Endodermal cell (in vitro differentiated cells): ENCODE data around the gene XIRP2. TPM values are rescaled to one million over a fixed set of nuclear protein-coding genes. Genes with fewer than 3 reads are reported as not detected.

Experiments
- DNase-seq: peaks from one replicate; pipeline ENCODE4 v3.0.0-alpha.2; 2017
- H3K27ac ChIP-seq: 2 replicates; pipeline ENCODE4 v1.5.1; 2013; ENCODE audit warnings: mild to moderate bottlenecking, low read depth, low read length, moderate library complexity
- H3K27me3 ChIP-seq: 2 replicates; pipeline ENCODE4 v1.6.1; 2013; ENCODE audit warnings: mild to moderate bottlenecking, low read length, moderate library complexity; ENCODE audit not compliant: insufficient read depth, control insufficient read depth, poor library complexity, severe bottlenecking
- H3K36me3 ChIP-seq: 2 replicates; pipeline ENCODE4 v1.7.0; 2013; ENCODE audit warnings: mild to moderate bottlenecking, low read length, moderate library complexity; ENCODE audit not compliant: control insufficient read depth, insufficient read depth
- H3K4me1 ChIP-seq: one replicate; pipeline ENCODE4 v1.7.0; 2013; ENCODE audit warnings: low read length; ENCODE audit not compliant: control insufficient read depth, insufficient read depth
- H3K4me3 ChIP-seq: 2 replicates; pipeline ENCODE4 v1.5.1; 2013; ENCODE audit warnings: mild to moderate bottlenecking, low read length, moderate library complexity
- H3K9ac ChIP-seq: 2 replicates; pipeline ENCODE4 v1.6.1; 2013; ENCODE audit warnings: mild to moderate bottlenecking, low read length, moderate library complexity; ENCODE audit not compliant: poor library complexity, severe bottlenecking; ENCODE audit errors: extremely low read depth
- H3K9me3 ChIP-seq: 2 replicates; pipeline ENCODE4 v1.6.1; 2013; ENCODE audit warnings: mild to moderate bottlenecking, low read length, moderate library complexity; ENCODE audit not compliant: control insufficient read depth
- H3K27ac Mint-ChIP-seq: 2 replicates; pipeline ENCODE4 v1.8.0; 2020; ENCODE audit warnings: mixed read lengths
- H3K27me3 Mint-ChIP-seq: 2 replicates; pipeline ENCODE4 v1.8.0; 2021; ENCODE audit warnings: mild to moderate bottlenecking, mixed read lengths; ENCODE audit not compliant: insufficient read depth
- H3K36me3 Mint-ChIP-seq: 2 replicates; pipeline ENCODE4 v1.8.0; 2020; ENCODE audit warnings: low read depth, mixed read lengths
- H3K4me1 Mint-ChIP-seq: 2 replicates; pipeline ENCODE4 v1.8.0; 2020; ENCODE audit warnings: mixed read lengths
- H3K4me3 Mint-ChIP-seq: 2 replicates; pipeline ENCODE4 v1.8.0; 2020; ENCODE audit warnings: mild to moderate bottlenecking, moderate library complexity, mixed read lengths
- H3K9me3 Mint-ChIP-seq: 2 replicates; pipeline ENCODE4 v1.8.0; 2020; ENCODE audit warnings: mild to moderate bottlenecking, mixed read lengths
- WGBS, 2 experiments: methylation state at CpG; one replicate each; pipeline versions ENCODE4 v1.1.5 to v1.1.7; 2013; ENCODE audit warnings: missing lambda C conversion rate in 2 of 2, mixed read lengths in 1 of 2; ENCODE audit not compliant: insufficient coverage in 1 of 2, insufficient read length in 1 of 2; 5-methylcytosine and 5-hydroxymethylcytosine counted together
- total RNA-seq, 2 donors: library from RNA; stranded (reverse); fragmentation: NEBNext Ultra II Directional in 1 of 2; extraction: Animal tissue kit (Norgen Biotek cat#: 25700) in 1 of 2; gene quantifications; 2 replicates in 1 of 2; 3 replicates in 1 of 2; pipeline ENCODE4 v1.2.1, GENCODE V29; 2021
- TF ChIP-seq, protein P1 (sequence below): fragments of 200-600 bp; sonication (generic); conservative IDR thresholded peaks from 2 replicates; pipeline ENCODE4 v1.5.0; 2021; ENCODE audit warnings: antibody characterized with exemption, mild to moderate bottlenecking

The XIRP2 gene
- total RNA-seq, 2 donors from 2014 or later = not detected

DNA sequence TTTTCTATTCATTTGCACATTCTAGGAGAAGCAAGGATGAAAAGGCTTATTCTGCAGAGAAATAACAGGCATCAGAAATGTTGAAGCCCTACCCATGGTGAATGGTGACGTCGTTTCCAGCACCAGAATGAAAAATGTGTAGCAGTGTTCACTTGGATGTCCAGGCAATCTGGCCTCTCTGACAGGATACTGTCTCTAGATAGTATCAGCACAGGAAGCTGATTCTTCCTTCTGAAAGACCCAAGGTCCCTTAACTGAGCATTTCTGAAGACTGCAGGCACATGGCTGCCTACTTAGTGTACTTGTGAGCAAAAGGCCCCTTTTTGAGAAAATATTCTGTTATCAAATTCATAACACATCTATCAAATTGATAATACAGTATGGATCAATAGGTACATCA lies 234.1 kb downstream of the XIRP2 start:
- no peak overlapping the region for H3K4me3 Mint-ChIP-seq
- 91 to 100% methylated on average over 2 of the region's 2 CpGs for WGBS, 2 experiments
- Histone ChIP-seq H3K4me1 (no peaks in the 10 kb centered on the region), H3K4me3 (no peak overlapping the region), H3K27me3 (no peaks in the 10 kb centered on the region), H3K36me3 (no peaks in the 10 kb centered on the region), H3K9ac (no peak overlapping the region), H3K27ac (no peak overlapping the region), H3K9me3 (no peaks in the 10 kb centered on the region)
- H3K9me3 Mint-ChIP-seq = no peaks in the 10 kb centered on the region
- H3K27me3 Mint-ChIP-seq = no peaks in the 10 kb centered on the region
- H3K27ac Mint-ChIP-seq = no peak overlapping the region
- peaks cover 4% of the 10 kb centered on the region for H3K4me1 Mint-ChIP-seq
- TF ChIP-seq, protein P1, sequence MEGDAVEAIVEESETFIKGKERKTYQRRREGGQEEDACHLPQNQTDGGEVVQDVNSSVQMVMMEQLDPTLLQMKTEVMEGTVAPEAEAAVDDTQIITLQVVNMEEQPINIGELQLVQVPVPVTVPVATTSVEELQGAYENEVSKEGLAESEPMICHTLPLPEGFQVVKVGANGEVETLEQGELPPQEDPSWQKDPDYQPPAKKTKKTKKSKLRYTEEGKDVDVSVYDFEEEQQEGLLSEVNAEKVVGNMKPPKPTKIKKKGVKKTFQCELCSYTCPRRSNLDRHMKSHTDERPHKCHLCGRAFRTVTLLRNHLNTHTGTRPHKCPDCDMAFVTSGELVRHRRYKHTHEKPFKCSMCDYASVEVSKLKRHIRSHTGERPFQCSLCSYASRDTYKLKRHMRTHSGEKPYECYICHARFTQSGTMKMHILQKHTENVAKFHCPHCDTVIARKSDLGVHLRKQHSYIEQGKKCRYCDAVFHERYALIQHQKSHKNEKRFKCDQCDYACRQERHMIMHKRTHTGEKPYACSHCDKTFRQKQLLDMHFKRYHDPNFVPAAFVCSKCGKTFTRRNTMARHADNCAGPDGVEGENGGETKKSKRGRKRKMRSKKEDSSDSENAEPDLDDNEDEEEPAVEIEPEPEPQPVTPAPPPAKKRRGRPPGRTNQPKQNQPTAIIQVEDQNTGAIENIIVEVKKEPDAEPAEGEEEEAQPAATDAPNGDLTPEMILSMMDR = no peak
- no peak for DNase-seq
- H3K36me3 Mint-ChIP-seq = no peaks in the 10 kb centered on the region

DNA sequence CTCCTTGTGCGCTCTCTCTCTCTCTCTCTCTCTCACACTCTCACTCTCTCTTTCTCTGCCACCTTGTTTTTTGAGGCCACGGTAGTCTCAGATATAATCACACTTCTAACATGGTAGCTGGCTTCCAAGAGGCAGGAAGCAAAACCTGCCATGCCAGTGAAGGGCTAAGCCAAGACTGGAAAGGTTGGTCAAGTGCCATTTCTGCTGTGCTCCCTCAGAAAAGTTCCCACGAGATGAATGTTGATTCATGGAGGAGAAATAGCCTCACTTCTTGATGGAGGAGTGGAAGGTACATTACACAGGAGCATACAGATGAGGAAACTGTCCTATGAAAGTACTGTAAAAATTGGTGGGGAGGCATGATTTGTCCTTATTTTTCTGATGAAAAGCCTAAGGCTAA lies 237.9 kb downstream of the XIRP2 start:
- H3K9me3 ChIP-seq = no peaks in the 10 kb centered on the region
- no peak overlapping the region for H3K27ac ChIP-seq
- no peak overlapping the region for H3K9ac ChIP-seq
- H3K36me3 ChIP-seq = no peaks in the 10 kb centered on the region
- Mint-ChIP-seq H3K9me3 (no peaks in the 10 kb centered on the region), H3K4me1 (no peaks in the 10 kb centered on the region), H3K27me3 (no peaks in the 10 kb centered on the region), H3K4me3 (no peak overlapping the region), H3K36me3 (no peaks in the 10 kb centered on the region), H3K27ac (no peak overlapping the region)
- 87 to 88% methylated on average over 2 to 3 of the region's 3 CpGs for WGBS, 2 experiments
- no peak overlapping the region for H3K4me3 ChIP-seq
- no peak for DNase-seq
- no peaks in the 10 kb centered on the region for H3K4me1 ChIP-seq
- TF ChIP-seq, protein P1 = no peak
- H3K27me3 ChIP-seq = no peaks in the 10 kb centered on the region

DNA sequence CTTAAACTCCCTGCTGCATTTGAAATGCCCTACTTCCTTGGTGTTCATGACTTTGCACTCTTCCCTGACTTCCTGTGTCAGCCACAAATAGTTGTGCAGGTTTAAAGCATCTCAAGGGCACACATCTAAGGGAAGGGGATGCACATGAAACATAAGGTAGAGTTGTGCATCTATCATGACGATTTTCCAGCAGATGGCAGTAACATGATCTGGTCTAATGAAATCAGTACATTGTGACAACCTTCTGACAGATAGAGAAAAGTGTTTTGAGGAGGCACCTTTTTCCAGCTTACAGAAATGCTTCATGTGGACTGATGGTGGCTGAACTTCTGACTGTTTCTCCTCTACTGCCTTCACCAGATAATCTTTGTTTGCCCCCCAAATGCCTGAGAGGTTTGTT lies 238.9 kb downstream of the XIRP2 start:
- TF ChIP-seq, protein P1 = no peak
- H3K4me1 ChIP-seq = no peaks in the 10 kb centered on the region
- H3K9me3 ChIP-seq = no peaks in the 10 kb centered on the region
- H3K27ac Mint-ChIP-seq = no peak overlapping the region
- H3K36me3 ChIP-seq = no peaks in the 10 kb centered on the region
- no peak overlapping the region for H3K9ac ChIP-seq
- no peak for DNase-seq
- no peak overlapping the region for H3K4me3 Mint-ChIP-seq
- H3K27me3 Mint-ChIP-seq = no peaks in the 10 kb centered on the region
- H3K27ac ChIP-seq = no peak overlapping the region
- 65 to 78% methylated on average over 1 of the region's 1 CpG for WGBS, 2 experiments
- H3K36me3 Mint-ChIP-seq = no peaks in the 10 kb centered on the region
- no peaks in the 10 kb centered on the region for H3K4me1 Mint-ChIP-seq
- no peaks in the 10 kb centered on the region for H3K27me3 ChIP-seq
- no peak overlapping the region for H3K4me3 ChIP-seq
- H3K9me3 Mint-ChIP-seq = no peaks in the 10 kb centered on the region
